Measurements from ENCODE around the gene SLC16A5. TPM values are rescaled to one million over a fixed set of nuclear protein-coding genes. Genes with fewer than 3 reads are reported as not detected.
A peak's percentile ranks its signal among the peaks of the same experiment; 100 is the strongest.
"Not testable (repeated sequence)": the region's sequence is repeated elsewhere in the genome, so short reads cannot be mapped to it uniquely, and the experiment has no call there.

SLC16A5 gene
- polyA plus RNA-seq, 3 donors: 27.4 to 42.7 (median 39.8) TPM

DNA sequence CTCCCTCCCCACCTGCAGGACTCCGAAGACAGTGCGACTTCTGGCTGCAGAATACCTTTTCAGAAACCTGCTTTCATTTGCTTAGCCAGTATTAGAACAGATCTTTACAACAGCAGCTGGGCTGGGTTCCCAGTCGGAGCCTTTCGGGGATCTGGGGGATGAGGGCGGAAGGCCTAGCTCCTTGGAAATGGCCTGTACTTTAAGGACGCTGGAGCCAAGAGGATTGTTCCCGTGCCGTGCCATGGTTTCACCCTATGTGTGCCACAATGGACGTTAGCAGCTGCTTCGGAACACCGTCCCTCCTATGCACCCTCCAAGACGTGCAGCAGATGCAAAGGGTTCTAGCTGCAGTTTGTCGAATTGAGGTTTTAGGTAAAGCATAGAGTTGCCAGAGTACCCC is 24.6 kb upstream of the SLC16A5 start:
- no peak for DNase-seq

GRCh38 chr17:75063626-75064025 is 24.1 kb upstream of the SLC16A5 start:
- DNase-seq: no peak

GRCh38 chr17:75064040-75064439 is 23.7 kb upstream of the SLC16A5 start:
- no peak for DNase-seq

DNA sequence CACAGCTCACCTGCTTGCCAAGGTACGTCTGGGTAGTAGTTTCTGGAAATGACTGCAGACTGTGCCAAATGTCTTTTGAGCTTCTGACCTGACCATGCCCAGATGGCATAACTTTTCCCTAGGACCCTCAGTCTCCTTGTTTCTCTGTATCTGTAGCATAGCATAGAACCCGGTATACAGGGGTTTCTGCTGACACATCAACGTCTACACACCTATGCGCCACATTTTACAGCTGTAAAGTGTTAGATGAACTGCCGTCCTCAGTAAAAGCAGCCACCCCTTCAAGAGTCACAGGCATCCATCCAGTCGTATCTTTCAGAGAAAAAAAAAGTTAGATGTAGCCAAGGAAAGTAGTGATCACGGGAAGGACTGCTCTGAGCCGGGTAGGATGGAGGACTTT is 23.3 kb upstream of the SLC16A5 start:
- DNase-seq: no peak

GRCh38 chr17:75064867-75065561 is 22.7 kb upstream of the SLC16A5 start:
- DNase-seq: no peak

- no peak for DNase-seq
Observed at GRCh38 chr17:75065562-75066151, 22.1 kb upstream of the SLC16A5 start.

DNA sequence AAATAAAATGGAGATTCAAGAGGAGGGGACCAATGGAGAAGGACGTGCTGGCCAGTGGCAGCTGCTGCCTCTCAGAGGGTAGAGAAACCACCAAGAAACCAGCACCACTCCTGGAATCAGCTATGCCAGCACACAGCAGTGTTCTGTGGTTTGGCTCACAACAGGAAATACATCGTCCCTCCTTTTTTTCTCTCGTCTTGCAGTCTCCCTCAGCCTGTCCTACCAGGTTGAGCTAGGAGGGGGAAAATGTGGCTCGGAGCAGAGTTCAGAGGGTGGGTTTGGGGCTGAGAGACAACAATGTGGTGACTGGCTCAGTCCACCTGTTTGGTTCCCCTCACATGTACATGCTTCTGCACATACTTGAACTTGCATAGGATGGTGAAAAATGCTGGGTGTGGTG is 19.9 kb upstream of the SLC16A5 start:
- no peak for DNase-seq

DNA sequence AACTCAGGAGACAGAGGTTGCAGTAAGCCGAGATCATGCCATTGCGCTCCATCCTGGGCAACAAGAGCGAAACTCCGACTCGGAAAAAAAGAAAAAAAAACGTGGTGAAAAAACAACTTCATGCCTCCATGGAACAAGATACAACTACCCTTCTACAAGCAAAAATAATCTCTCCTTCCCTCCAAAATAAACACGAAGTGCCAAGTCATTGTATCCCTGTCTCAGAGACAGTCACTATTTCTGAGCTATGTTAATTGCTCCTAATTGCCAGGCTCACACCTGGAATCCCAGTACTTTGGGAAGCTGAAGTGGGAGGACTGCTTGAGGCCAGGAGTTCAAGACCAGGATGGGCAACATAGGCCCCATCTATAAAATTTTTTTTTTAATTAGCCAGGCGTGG is 19.0 kb upstream of the SLC16A5 start:
- no peak for DNase-seq

- no peak for DNase-seq
Observed at GRCh38 chr17:75069783-75070182, 18.0 kb upstream of the SLC16A5 start.

- not testable (repeated sequence) for DNase-seq
Observed at GRCh38 chr17:75071478-75072271, 16.1 kb upstream of the SLC16A5 start.

GRCh38 chr17:75072909-75073308 is 14.8 kb upstream of the SLC16A5 start:
- DNase-seq: not testable (repeated sequence)

DNA sequence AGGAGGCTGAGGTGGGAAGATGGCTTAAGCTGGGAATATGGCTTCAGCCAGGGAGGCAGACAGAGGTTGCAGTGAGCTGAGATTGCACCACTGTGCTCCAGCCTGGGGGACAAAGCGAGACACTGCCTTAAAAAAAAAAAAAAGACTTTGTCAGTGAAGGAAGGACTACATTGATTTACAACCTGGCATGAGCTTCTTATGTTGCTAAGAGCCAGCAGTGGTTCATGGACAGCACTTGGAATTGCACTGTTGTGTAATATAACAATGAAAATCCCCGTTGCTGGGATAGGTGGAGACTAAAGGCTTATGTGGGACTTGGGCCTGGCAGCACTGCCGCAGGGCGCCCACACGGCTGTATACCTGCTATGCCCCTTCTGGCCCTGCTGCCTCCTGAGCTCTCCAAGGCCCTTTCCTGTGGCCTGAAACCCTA is 14.1 kb upstream of the SLC16A5 start:
- DNase-seq: no peak

DNA sequence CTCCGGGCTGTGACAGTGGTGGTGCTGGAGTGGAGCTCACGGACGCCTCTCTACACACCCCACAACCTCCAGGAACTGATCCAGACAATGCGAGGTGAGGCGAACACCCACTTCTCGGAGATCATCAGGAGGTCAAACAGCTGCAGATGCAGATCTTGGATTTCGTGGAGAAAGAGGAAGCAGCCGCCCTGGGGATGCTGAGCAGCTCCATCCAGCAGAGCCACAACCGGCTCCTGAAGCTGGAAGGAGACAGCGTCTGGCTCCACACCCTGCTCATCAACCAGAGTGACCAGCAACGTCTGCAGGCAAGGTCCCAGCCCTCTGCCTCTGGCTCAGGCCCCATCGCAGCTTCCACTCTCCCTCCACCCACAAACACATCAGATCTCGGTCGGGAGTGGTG is 13.2 kb upstream of the SLC16A5 start:
- no peak for DNase-seq

- DNase-seq: no peak
Observed at GRCh38 chr17:75075597-75076336, 12.0 kb upstream of the SLC16A5 start.

DNA sequence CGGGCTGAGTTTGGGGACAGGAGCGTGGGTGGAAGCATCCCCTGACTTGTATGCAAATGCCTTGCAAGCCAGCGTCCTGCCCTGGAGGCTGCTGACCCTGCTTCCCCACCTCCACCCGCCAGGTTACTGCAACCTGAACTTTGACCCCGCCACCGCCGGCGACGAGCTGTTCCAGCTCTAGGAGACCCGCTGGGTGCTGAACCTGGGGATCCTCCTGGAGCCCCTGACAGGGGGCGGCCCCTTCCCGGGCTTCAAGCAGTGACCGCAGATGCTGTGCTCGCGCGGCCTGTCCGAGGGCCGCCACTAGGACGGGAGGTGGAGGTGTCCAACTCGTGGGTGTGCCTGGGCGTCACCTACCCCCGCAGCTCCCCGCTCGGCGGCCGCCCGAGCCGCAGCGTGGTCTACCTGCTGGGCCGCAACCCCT is 10.7 kb upstream of the SLC16A5 start:
- no peak for DNase-seq

GRCh38 chr17:75077496-75078283 is 10.1 kb upstream of the SLC16A5 start:
- peak; percentile 55 for DNase-seq

DNA sequence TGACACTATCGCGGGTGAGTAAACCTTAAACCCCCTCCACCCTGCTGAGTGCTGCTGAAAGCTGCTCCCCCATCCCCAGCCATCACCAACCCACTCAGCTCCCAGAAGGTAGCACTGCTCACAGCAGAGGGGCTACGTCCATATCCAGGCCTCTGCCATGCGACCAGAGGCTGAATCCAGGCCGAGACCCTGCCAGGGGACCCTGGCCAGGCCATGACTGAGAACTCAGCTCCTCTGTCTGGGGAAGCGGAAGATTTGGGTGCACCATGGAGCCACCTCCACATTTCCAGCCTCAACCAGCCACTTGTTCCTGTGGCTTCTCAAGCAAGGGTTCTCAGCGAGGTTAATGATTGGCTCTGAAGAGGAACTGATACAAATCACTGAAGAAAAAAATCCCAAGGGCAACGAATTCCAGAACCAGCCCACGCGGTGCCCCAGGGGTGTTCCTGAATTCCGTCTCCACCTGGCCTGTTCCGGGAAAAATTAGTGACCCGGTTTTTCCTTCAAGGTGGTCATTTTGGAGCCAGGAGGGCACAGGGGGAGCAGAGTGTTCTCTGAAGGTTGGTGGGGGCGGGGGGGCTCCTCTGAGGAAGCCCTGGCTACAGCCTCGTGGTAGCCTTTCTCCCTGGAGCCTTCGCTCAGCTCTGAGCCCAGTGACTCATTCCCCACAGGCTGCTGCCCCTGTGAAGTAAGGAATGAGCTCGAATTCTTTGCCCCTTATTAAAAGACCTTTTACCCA is 9.3 kb upstream of the SLC16A5 start:
- peak; percentile 75 for DNase-seq

GRCh38 chr17:75079023-75079373 is 8.8 kb upstream of the SLC16A5 start:
- no peak for DNase-seq

GRCh38 chr17:75081611-75082540 is 5.9 kb upstream of the SLC16A5 start:
- DNase-seq: no peak

GRCh38 chr17:75082683-75083082 is 5.1 kb upstream of the SLC16A5 start:
- DNase-seq: no peak

All from renal pelvis (tissue), 4 donors.